AG04449 (cell line): ENCODE measurements around the gene BHLHE41.

Experiments used
- CTCF ChIA-PET: fragments of 350-600 bp; formaldehyde crosslinking; extraction: SDS; loops from one replicate; lab custom pipeline; 2021; ENCODE audit warnings: antibody characterized with exemption; lab: Yijun Ruan, JAX
- POLR2A ChIA-PET: fragments of 400-600, 350-600 bp; formaldehyde crosslinking; extraction: SDS; loops from one replicate; lab custom pipeline; 2020; ENCODE audit warnings: antibody characterized with exemption, inconsistent platforms; lab: Yijun Ruan, JAX
- DNase-seq: peaks from one replicate; pipeline ENCODE4 v3.0.0-alpha.2; 2010; ENCODE audit warnings: low read depth, low spot score
- H3K4me3 ChIP-seq: 2 replicates; pipeline ENCODE4 v1.5.1; 2011; ENCODE audit warnings: low read depth, mild to moderate bottlenecking, control low read depth, low read length
- CTCF ChIP-seq: IDR thresholded peaks from one replicate; pipeline ENCODE4 v1.5.1; 2011; ENCODE audit warnings: mild to moderate bottlenecking, moderate library complexity, low read length, control low read depth, inconsistent platforms; ENCODE audit not compliant: insufficient read depth; ENCODE audit errors: missing control alignments

Gene BHLHE41

GRCh38 chr12:26114720-26115401 is 10.0 kb downstream of the BHLHE41 start:
- no peak for TF ChIP-seq CTCF
- no peak for DNase-seq
- ChIA-PET POLR2A (interaction anchor here (0.9 to 1.4 kb wide), 5 partner anchors 9 to 537 kb away, joined by 3 to 6 read pairs (median 4); no protein-coding TSS in a partner anchor), CTCF (interaction anchor here (1.0 to 2.8 kb wide), 7 partner anchors 13 to 588 kb away, joined by 3 to 17 read pairs (median 6); no protein-coding TSS in a partner anchor)
- H3K4me3 ChIP-seq = peak overlapping the region; percentile 62

GRCh38 chr12:26113853-26114719 is 10.8 kb downstream of the BHLHE41 start:
- POLR2A ChIA-PET = interaction anchor here (0.7 to 1.4 kb wide), 5 partner anchors 9 to 538 kb away, joined by 3 to 6 read pairs (median 3); no protein-coding TSS in a partner anchor
- peak overlapping the region; percentile 62 for H3K4me3 ChIP-seq
- peak; percentile 27 for TF ChIP-seq CTCF
- CTCF ChIA-PET = interaction anchor here (2.0 to 2.8 kb wide), 5 partner anchors 17 to 538 kb away, joined by 4 to 17 read pairs (median 9); no protein-coding TSS in a partner anchor
- DNase-seq = peak; percentile 24

GRCh38 chr12:26113181-26113654 is 11.6 kb downstream of the BHLHE41 start:
- CTCF ChIA-PET = no interaction called here
- no peak for TF ChIP-seq CTCF
- peak overlapping the region; percentile 62; the same call in 1 of the 2 replicates for H3K4me3 ChIP-seq
- POLR2A ChIA-PET = no interaction called here
- no peak for DNase-seq

- ChIA-PET CTCF (no interaction called here), POLR2A (no interaction called here)
- H3K4me3 ChIP-seq = no peak overlapping the region
- no peak for DNase-seq
- TF ChIP-seq CTCF = no peak
These were observed 12.1 kb downstream of the BHLHE41 start for GRCh38 chr12:26112703-26113147.

GRCh38 chr12:26112232-26112631 is 12.6 kb downstream of the BHLHE41 start:
- CTCF ChIA-PET = interaction anchor here (0.6 kb wide), 1 partner anchor 9 kb away, joined by 3 read pairs; no protein-coding TSS in a partner anchor
- H3K4me3 ChIP-seq = no peak overlapping the region
- POLR2A ChIA-PET = no interaction called here
- no peak for TF ChIP-seq CTCF
- DNase-seq = no peak
